IMR-90 (cell line): ENCODE results near the gene RLF. TPM values are rescaled to one million over a fixed set of nuclear protein-coding genes. Genes with fewer than 3 reads are reported as not detected.

Source experiments
- ATAC-seq: fragments of 200-7000 bp; cut with Tn5 transposase; 2 replicates; pipeline ENCODE4 v1.9.1; 2020; ENCODE audit warnings: low read depth, mild to moderate bottlenecking, moderate library complexity
- BruUV-seq: library from RNA; stranded (reverse); fragments of 400-500 nt; replicated peaks from 2 replicates; lab custom pipeline; 2021; lab: Mats Ljungman, UMichigan
- CTCF ChIA-PET: fragments of 300-600 bp; formaldehyde crosslinking; extraction: SDS; loops from one replicate; lab custom pipeline; 2021; ENCODE audit warnings: antibody characterized with exemption; lab: Yijun Ruan, JAX
- POLR2A ChIA-PET: fragments of 300-600 bp; sonication (Branson Sonifier 250); formaldehyde crosslinking; loops from one replicate; lab custom pipeline; 2022; ENCODE audit warnings: antibody characterized with exemption; ENCODE audit not compliant: unreplicated experiment; lab: Charles Lee
- DNase-seq: peaks from one replicate; pipeline ENCODE4 v3.0.0; 2013
- H2AFZ ChIP-seq: replicated peaks from 2 replicates; pipeline ENCODE3; 2013; ENCODE audit warnings: low read length, mild to moderate bottlenecking; ENCODE audit not compliant: poor library complexity
- H2AK5ac ChIP-seq: 2 replicates; pipeline ENCODE4 v1.6.1; 2013; ENCODE audit warnings: low read depth, low read length, inconsistent platforms
- H2AK9ac ChIP-seq: replicated peaks from 2 replicates; pipeline ENCODE3; 2013; ENCODE audit warnings: mild to moderate bottlenecking, low read depth, low read length, moderate library complexity; ENCODE audit not compliant: poor library complexity
- H2BK120ac ChIP-seq: 2 replicates; pipeline ENCODE4 v1.6.1; 2013; ENCODE audit warnings: low read depth, low read length, inconsistent platforms
- H2BK15ac ChIP-seq: 3 replicates; pipeline ENCODE4 v1.6.1; 2013; ENCODE audit warnings: low read depth, low read length, inconsistent platforms
- H2BK20ac ChIP-seq: 2 replicates; pipeline ENCODE4 v1.6.1; 2013; ENCODE audit warnings: low read depth, mild to moderate bottlenecking, inconsistent platforms, low read length, moderate library complexity
- H2BK5ac ChIP-seq: 2 replicates; pipeline ENCODE4 v1.6.1; 2013; ENCODE audit warnings: mild to moderate bottlenecking, low read depth, low read length, inconsistent platforms; ENCODE audit not compliant: poor library complexity, severe bottlenecking
- H3K14ac ChIP-seq: replicated peaks from 2 replicates; pipeline ENCODE4 v1.6.1; 2013; ENCODE audit warnings: low read depth, low read length, inconsistent platforms
- H3K18ac ChIP-seq: 2 replicates; pipeline ENCODE4 v1.6.1; 2013; ENCODE audit warnings: low read depth, low read length, control low read depth
- H3K23ac ChIP-seq: 2 replicates; pipeline ENCODE4 v1.6.1; 2013; ENCODE audit warnings: low read depth, low read length, inconsistent platforms
- H3K27ac ChIP-seq: 2 replicates; pipeline ENCODE4 v1.5.1; 2013; ENCODE audit warnings: mild to moderate bottlenecking, control low read depth, low read length; ENCODE audit not compliant: insufficient read depth
- H3K27me3 ChIP-seq: 2 replicates; pipeline ENCODE4 v1.6.1; 2013; ENCODE audit warnings: low read length; ENCODE audit not compliant: control insufficient read depth, insufficient read depth
- H3K36me3 ChIP-seq: 2 replicates; pipeline ENCODE4 v1.6.1; 2013; ENCODE audit warnings: low read length, mixed read lengths; ENCODE audit not compliant: control insufficient read depth, insufficient read depth
- H3K4ac ChIP-seq: 2 replicates; pipeline ENCODE4 v1.6.1; 2013; ENCODE audit warnings: low read depth, low read length, inconsistent platforms
- H3K4me1 ChIP-seq: 2 replicates; pipeline ENCODE4 v1.6.1; 2013; ENCODE audit warnings: low read length, mixed read lengths; ENCODE audit not compliant: control insufficient read depth, insufficient read depth
- H3K4me2 ChIP-seq: 2 replicates; pipeline ENCODE4 v1.6.1; 2013; ENCODE audit warnings: low read depth, mild to moderate bottlenecking, control low read depth, low read length, moderate library complexity
- H3K4me3 ChIP-seq: 2 replicates; pipeline ENCODE4 v1.5.1; 2013; ENCODE audit warnings: low read depth, mild to moderate bottlenecking, control low read depth, low read length, moderate library complexity; ENCODE audit not compliant: insufficient read depth
- H3K56ac ChIP-seq: 2 replicates; pipeline ENCODE4 v1.6.1; 2013; ENCODE audit warnings: low read length, inconsistent platforms; ENCODE audit not compliant: insufficient read depth; ENCODE audit errors: extremely low read depth
- H3K79me1 ChIP-seq, 2 experiments: 2 replicates each; pipeline ENCODE4 v1.6.1; 2013; ENCODE audit warnings: low read length in 2 of 2, inconsistent platforms in 1 of 2, low read depth in 1 of 2
- H3K9ac ChIP-seq: 2 replicates; pipeline ENCODE4 v1.6.1; 2013; ENCODE audit warnings: low read depth, low read length, control low read depth
- H3K9me1 ChIP-seq: 2 replicates; pipeline ENCODE4 v1.6.1; 2013; ENCODE audit warnings: low read length, inconsistent platforms; ENCODE audit not compliant: insufficient read depth
- H3K9me3 ChIP-seq: 2 replicates; pipeline ENCODE4 v1.6.1; 2013; ENCODE audit warnings: low read length; ENCODE audit not compliant: control insufficient read depth, insufficient read depth
- H4K20me1 ChIP-seq: 2 replicates; pipeline ENCODE4 v1.6.1; 2013; ENCODE audit warnings: low read length, inconsistent platforms; ENCODE audit not compliant: insufficient read depth
- H4K5ac ChIP-seq: 2 replicates; pipeline ENCODE4 v1.6.1; 2013; ENCODE audit warnings: mild to moderate bottlenecking, low read depth, low read length, control low read depth
- H4K8ac ChIP-seq, 2 experiments: 2 replicates each; pipeline ENCODE4 v1.6.1; 2013; ENCODE audit warnings: low read depth in 2 of 2, low read length in 2 of 2, control low read depth in 1 of 2, inconsistent platforms in 1 of 2
- H4K91ac ChIP-seq: 2 replicates; pipeline ENCODE4 v1.6.1; 2013; ENCODE audit warnings: low read depth, low read length, inconsistent platforms; ENCODE audit not compliant: insufficient read depth
- CEBPB ChIP-seq: IDR thresholded peaks from 2 replicates; pipeline ENCODE4 v1.6.1; 2012; ENCODE audit warnings: low read depth, low read length, improper control_type of control experiment
- CHD1 ChIP-seq: IDR thresholded peaks from 2 replicates; pipeline ENCODE4 v1.6.1; 2012; ENCODE audit warnings: low read depth, low read length, improper control_type of control experiment
- CTCF ChIP-seq: conservative IDR thresholded peaks from 2 replicates; pipeline ENCODE4 v1.5.1; 2012; ENCODE audit warnings: mild to moderate bottlenecking, low read depth, low read length, improper control_type of control experiment
- MXI1 ChIP-seq: IDR thresholded peaks from 2 replicates; pipeline ENCODE4 v1.6.1; 2012; ENCODE audit warnings: low read depth, mild to moderate bottlenecking, low read length, moderate library complexity, borderline replicate concordance
- NFE2L2 ChIP-seq: fragments of 150-350 bp; IDR thresholded peaks from 2 replicates; pipeline ENCODE4 v1.6.1; 2016; ENCODE audit warnings: low read depth, mild to moderate bottlenecking, low read length
- WGBS, 2 experiments: methylation state at CpG; one replicate each; pipeline versions ENCODE4 v1.1.5 to v1.1.7; 2013; ENCODE audit warnings: missing lambda C conversion rate in 2 of 2; ENCODE audit not compliant: insufficient read length in 1 of 2; ENCODE audit errors: extremely low coverage in 2 of 2; 5-methylcytosine and 5-hydroxymethylcytosine counted together
- dilution Hi-C: fragments of 300-500 bp; cut with HindIII; formaldehyde crosslinking; loops from one replicate; pipeline ENCODE4 v1.14.3; 2018; ENCODE audit warnings: low sequenced_read_pairs; ENCODE audit not compliant: unreplicated experiment
- in situ Hi-C: fragments of 300-500 bp; cut with MboI; formaldehyde crosslinking; loops from 3 replicates; pipeline ENCODE4 v1.14.3; 2019; ENCODE audit warnings: low sequenced_read_pairs, inconsistent platforms, mixed read lengths
- intact Hi-C: fragments of 100-400 bp; cut with micrococcal nuclease; formaldehyde crosslinking; loops from 2 replicates; pipeline ENCODE4 v1.10.0; 2022
- polyA plus RNA-seq, 3 experiments: library from polyadenylated mRNA; depleted of rRNA; stranded (reverse); fragments of >200 nt; gene quantifications; 2 replicates each; pipeline ENCODE4 v1.2.3, GENCODE V29; 2012; ENCODE audit warnings: low replicate concordance in 1 of 3
- total RNA-seq: library from RNA; depleted of rRNA; stranded (reverse); fragments of >200 nt; gene quantifications from 2 replicates; pipeline ENCODE4 v1.2.3, GENCODE V29; 2012

Gene RLF
- total and polyA plus RNA-seq, 2 of the 4 experiments (the other 2 are of a cell fraction), result 4.4 to 29.8 TPM

- Histone ChIP-seq H3K36me3 (no peaks in the 10 kb centered on the region), H3K56ac (no peak overlapping the region), H3K14ac (no peak overlapping the region), H4K5ac (no peak overlapping the region), H4K8ac (no peak overlapping the region), H4K91ac (no peak overlapping the region), H3K79me1 (peaks cover 0 to 51% of the 10 kb centered on the region in 2 experiments; a peak in 3 of 4 replicates), H2AK5ac (no peak overlapping the region), H3K18ac (no peak overlapping the region), H2BK120ac (no peak overlapping the region), H2BK15ac (no peak overlapping the region), H2BK5ac (no peak overlapping the region), H3K4me2 (no peak overlapping the region), H3K9me1 (no peaks in the 10 kb centered on the region; the same call in 1 of the 2 replicates), H3K9me3 (no peaks in the 10 kb centered on the region), H4K20me1 (peaks cover 96% of the 10 kb centered on the region), H3K23ac (no peak overlapping the region), H3K27ac (no peak overlapping the region), H3K4me1 (peaks cover 6% of the 10 kb centered on the region), H3K27me3 (no peaks in the 10 kb centered on the region), H3K4ac (no peak overlapping the region), H2BK20ac (no peak overlapping the region), H2AFZ (no peak overlapping the region), H3K4me3 (no peak overlapping the region), H2AK9ac (no peak overlapping the region), H3K9ac (no peak overlapping the region)
- dilution Hi-C loops, result no loop called here
- ATAC-seq, result no peak
- POLR2A ChIA-PET, result no interaction called here
- TF ChIP-seq NFE2L2 (no peak), CEBPB (0 out of 2 replicates have a peak, but pooled peaks have one; percentile 26), CTCF (no peak), MXI1 (no peak), CHD1 (no peak)
- CTCF ChIA-PET, result interaction anchor here (0.6 kb wide), 1 partner anchor 92 kb away, joined by 4 read pairs; no protein-coding TSS in a partner anchor
- in situ Hi-C loops, result no loop called here
- intact Hi-C loops, result no loop called here
- no CpG with 5 or more reads among the region's 3 CpGs for WGBS, 2 experiments
- BruUV-seq, result no TSS peak
- no peak for DNase-seq
These were observed 18.4 kb downstream of the RLF start for GRCh38 chr1:40179496-40180089.
